Astrocyte (in vitro differentiated cells and primary cell): ENCODE data around the gene ART3.

Experiments used
- EZH2 ChIP-seq: IDR thresholded peaks from 2 replicates; pipeline ENCODE4 v1.6.1; 2012; ENCODE audit warnings: mild to moderate bottlenecking, low read length, inconsistent platforms; ENCODE audit not compliant: insufficient read depth
- TF ChIP-seq, protein P1 (sequence below): IDR thresholded peaks from 2 replicates; pipeline ENCODE4 v1.5.1; 2011; ENCODE audit warnings: low read depth, mild to moderate bottlenecking, inconsistent platforms, low read length, moderate library complexity; ENCODE audit not compliant: insufficient read depth

DNA sequence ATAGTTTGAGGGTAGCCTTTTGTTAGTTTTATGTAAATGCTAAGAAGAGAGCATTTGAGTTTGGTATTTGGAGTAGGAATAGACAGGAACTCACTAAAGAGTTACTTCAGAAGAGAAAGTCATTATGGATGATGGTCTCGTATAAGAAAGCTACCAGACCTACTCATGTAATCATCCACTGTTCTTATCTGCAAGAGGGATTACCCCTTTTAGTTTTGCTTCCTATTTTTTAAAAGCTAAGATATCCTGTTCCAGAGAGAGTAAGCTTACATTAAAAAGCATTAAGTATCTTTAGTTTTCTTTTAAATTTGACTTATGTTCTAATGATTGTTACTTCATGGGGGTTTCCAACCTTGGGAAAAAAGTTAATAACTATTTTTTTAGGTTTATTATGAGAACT is 12.5 kb upstream of the ART3 start:
- TF ChIP-seq, protein P1, sequence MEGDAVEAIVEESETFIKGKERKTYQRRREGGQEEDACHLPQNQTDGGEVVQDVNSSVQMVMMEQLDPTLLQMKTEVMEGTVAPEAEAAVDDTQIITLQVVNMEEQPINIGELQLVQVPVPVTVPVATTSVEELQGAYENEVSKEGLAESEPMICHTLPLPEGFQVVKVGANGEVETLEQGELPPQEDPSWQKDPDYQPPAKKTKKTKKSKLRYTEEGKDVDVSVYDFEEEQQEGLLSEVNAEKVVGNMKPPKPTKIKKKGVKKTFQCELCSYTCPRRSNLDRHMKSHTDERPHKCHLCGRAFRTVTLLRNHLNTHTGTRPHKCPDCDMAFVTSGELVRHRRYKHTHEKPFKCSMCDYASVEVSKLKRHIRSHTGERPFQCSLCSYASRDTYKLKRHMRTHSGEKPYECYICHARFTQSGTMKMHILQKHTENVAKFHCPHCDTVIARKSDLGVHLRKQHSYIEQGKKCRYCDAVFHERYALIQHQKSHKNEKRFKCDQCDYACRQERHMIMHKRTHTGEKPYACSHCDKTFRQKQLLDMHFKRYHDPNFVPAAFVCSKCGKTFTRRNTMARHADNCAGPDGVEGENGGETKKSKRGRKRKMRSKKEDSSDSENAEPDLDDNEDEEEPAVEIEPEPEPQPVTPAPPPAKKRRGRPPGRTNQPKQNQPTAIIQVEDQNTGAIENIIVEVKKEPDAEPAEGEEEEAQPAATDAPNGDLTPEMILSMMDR = no peak
- no peak for TF ChIP-seq EZH2
